ENCODE measurements around the gene PRELP. TPM values are rescaled to one million over a fixed set of nuclear protein-coding genes. Genes with fewer than 3 reads are reported as not detected.

PRELP gene
- total and polyA plus RNA-seq, 9 of the 15 experiments (the other 6 are each of a cell fraction or from before 2014, with no cell fraction given): 0.04 TPM; not detected in 8

- H3K9me1 ChIP-seq (ENCODE audit: control insufficient read depth, insufficient read depth, low read length): no peaks in the 10 kb centered on the region
- H3K36me3 ChIP-seq (ENCODE audit: control insufficient read depth, insufficient read depth, low read length): no peaks in the 10 kb centered on the region
- no TSS peak for BruUV-seq (replicated peaks)
- H3K9me3 ChIP-seq (replicated peaks; ENCODE audit: control insufficient read depth, insufficient read depth, low read depth, low read length): no peaks in the 10 kb centered on the region
- no peak overlapping the region for H3K4me2 ChIP-seq (ENCODE audit: insufficient read depth, low read length)
- no peak for DNase-seq (ENCODE audit: extremely low read depth in 1 of 4, low spot score in 3 of 4)
- ChIA-PET CTCF (ENCODE audit: low intra/inter-chr PET ratio) (interaction anchor here (0.6 kb wide), 1 partner anchor 129 kb away, joined by 3 read pairs; no protein-coding TSS in a partner anchor), POLR2A (interaction anchor here (1.0 kb wide), 1 partner anchor 12 kb away, joined by 3 read pairs; no protein-coding TSS in a partner anchor)
- H3K4me1 ChIP-seq (replicated peaks in 1 of 2; ENCODE audit: control insufficient read depth in 2 of 2, insufficient read depth in 2 of 2, low read length in 2 of 2): no peaks in the 10 kb centered on the region
- in situ Hi-C loops (cut with MboI): no loop called here
- no peak for ATAC-seq
- H4K20me1 ChIP-seq (replicated peaks; ENCODE audit: control insufficient read depth, insufficient read depth, low read length): 0 out of 2 replicates have a peak, but pooled peaks cover 6% of the 10 kb centered on the region
- H3K79me2 ChIP-seq (ENCODE audit: control insufficient read depth, insufficient read depth, low read length): no peaks in the 10 kb centered on the region
- H3K9ac ChIP-seq (ENCODE audit: insufficient read depth in 1 of 2, low read depth in 2 of 2, low read length in 2 of 2): no peak overlapping the region
- no peak for FAIRE-seq
- WGBS (ENCODE audit: insufficient coverage, low coverage, missing lambda C conversion rate): 3% methylated on average over 8 of the region's 8 CpGs
- H3K27me3 ChIP-seq (ENCODE audit: control insufficient read depth in 2 of 2, insufficient read depth in 2 of 2, low read length in 2 of 2): peaks cover 27 to 32% of the 10 kb centered on the region in 2 experiments
- no peak overlapping the region for H3K27ac ChIP-seq (ENCODE audit: extremely low read depth, low read depth, low read length)
- intact Hi-C loops (cut with micrococcal nuclease): no loop called here
- no peak overlapping the region for H3K4me3 ChIP-seq
- H2AFZ ChIP-seq (ENCODE audit: low read depth, low read length): no peak overlapping the region
- TF ChIP-seq ZBTB7A (IDR thresholded peaks at IDR 0.05; ENCODE audit: borderline replicate concordance, control insufficient read depth, low read depth, low read length) (no peak), RBM22 (IDR thresholded peaks at IDR 0.05; ENCODE audit: low read depth, low read length, poor library complexity, severe bottlenecking) (no peak), ZNF12 (CRISPR knock-in tag; IDR thresholded peaks at IDR 0.05) (no peak), FOXP1 (CRISPR knock-in tag; IDR thresholded peaks at IDR 0.05) (no peak), TFE3 (CRISPR knock-in tag; IDR thresholded peaks at IDR 0.05) (peak; percentile 92), RAD51 (IDR thresholded peaks at IDR 0.05; ENCODE audit: borderline replicate concordance, low read depth) (peak; percentile 57; the same call in 1 of the 2 replicates), ZNF609 (CRISPR knock-in tag; IDR thresholded peaks at IDR 0.05; ENCODE audit: borderline replicate concordance) (no peak), THRB (CRISPR knock-in tag; conservative IDR thresholded peaks at IDR 0.05) (peak; percentile 72; the same call in 1 of the 2 replicates), ATF6 (CRISPR knock-in tag; IDR thresholded peaks at IDR 0.05) (no peak)
These were observed 15.9 kb upstream of the PRELP start for GRCh38 chr1:203459671-203460201.
